ENCODE measurements around the gene TNP1.

Gene TNP1

DNA sequence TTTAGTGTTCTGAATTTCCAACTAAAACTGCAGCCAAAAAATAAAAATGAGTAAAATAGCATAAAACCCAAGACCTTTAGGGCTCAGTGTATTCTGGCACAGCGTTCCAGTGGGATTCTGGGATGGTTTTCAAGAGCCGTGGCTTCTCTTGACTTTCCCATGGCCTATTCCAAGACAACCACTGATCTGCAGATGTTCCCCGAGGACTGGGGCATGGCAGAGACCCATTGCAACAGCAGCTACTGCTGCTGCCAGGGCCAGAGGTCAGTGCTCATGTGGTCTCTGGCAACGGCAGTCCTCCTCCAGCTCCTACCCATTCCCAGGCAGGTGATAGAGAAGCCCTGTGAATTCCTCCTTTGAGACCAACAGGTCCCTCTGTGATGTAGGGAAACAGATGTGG is 26.8 kb downstream of the TNP1 start:
- H3K4me3 ChIP-seq (ENCODE audit: low read depth, low read length) = no peak overlapping the region
- TF ChIP-seq, protein P1, sequence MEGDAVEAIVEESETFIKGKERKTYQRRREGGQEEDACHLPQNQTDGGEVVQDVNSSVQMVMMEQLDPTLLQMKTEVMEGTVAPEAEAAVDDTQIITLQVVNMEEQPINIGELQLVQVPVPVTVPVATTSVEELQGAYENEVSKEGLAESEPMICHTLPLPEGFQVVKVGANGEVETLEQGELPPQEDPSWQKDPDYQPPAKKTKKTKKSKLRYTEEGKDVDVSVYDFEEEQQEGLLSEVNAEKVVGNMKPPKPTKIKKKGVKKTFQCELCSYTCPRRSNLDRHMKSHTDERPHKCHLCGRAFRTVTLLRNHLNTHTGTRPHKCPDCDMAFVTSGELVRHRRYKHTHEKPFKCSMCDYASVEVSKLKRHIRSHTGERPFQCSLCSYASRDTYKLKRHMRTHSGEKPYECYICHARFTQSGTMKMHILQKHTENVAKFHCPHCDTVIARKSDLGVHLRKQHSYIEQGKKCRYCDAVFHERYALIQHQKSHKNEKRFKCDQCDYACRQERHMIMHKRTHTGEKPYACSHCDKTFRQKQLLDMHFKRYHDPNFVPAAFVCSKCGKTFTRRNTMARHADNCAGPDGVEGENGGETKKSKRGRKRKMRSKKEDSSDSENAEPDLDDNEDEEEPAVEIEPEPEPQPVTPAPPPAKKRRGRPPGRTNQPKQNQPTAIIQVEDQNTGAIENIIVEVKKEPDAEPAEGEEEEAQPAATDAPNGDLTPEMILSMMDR (IDR thresholded peaks at IDR 0.05; ENCODE audit: control insufficient read depth, extremely low read depth, insufficient read depth) = no peak
- DNase-seq (ENCODE audit: low read depth) = no peak

DNA sequence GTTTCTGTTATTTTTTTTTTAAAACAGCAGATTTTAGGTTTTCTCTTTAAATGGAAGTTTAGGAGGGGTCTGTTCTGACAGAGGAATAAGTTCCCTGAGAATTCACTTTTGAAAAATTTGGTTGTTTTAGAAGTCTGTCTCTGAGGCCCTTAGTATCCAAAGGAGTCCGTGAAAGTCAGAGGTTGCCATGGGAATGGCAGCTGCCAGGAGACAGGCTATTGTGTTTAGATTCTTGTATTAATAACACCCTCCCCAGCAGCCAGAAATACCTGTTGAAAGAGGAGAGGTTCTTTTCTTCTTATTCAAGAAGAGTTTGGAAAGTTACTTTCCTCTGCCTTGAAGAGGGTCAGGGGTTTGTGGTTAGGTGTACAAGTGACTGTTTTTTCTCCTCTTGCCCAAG is 29.5 kb downstream of the TNP1 start:
- no peak for DNase-seq (ENCODE audit: low read depth)
- H3K4me3 ChIP-seq (ENCODE audit: low read depth, low read length) = no peak overlapping the region
- TF ChIP-seq, protein P1 (IDR thresholded peaks at IDR 0.05; ENCODE audit: control insufficient read depth, extremely low read depth, insufficient read depth) = no peak

DNA sequence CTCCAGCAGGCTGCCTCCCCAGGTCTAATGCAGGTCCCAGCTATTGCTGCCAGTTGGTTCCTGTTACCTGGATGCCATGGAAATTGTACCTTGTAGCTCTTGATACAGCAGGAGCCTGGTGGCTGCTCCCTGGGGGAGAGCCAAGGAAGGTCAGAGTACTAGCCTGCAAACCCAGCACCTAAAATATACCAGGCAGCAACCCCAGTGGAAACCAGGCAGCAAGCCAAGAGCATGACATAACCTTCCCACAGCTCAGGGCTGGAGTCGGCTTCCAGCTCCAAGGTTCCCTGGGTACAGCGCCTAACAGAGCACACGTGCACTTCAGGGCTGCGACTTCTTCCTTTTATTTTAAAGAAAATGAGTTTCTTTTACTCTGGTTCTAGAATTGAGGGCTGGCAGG is 30.3 kb downstream of the TNP1 start:
- TF ChIP-seq, protein P1 (IDR thresholded peaks at IDR 0.05; ENCODE audit: control insufficient read depth, extremely low read depth, insufficient read depth) = no peak
- H3K4me3 ChIP-seq (ENCODE audit: low read depth, low read length) = no peak overlapping the region
- peak; percentile 17 for DNase-seq (ENCODE audit: low read depth)

DNA sequence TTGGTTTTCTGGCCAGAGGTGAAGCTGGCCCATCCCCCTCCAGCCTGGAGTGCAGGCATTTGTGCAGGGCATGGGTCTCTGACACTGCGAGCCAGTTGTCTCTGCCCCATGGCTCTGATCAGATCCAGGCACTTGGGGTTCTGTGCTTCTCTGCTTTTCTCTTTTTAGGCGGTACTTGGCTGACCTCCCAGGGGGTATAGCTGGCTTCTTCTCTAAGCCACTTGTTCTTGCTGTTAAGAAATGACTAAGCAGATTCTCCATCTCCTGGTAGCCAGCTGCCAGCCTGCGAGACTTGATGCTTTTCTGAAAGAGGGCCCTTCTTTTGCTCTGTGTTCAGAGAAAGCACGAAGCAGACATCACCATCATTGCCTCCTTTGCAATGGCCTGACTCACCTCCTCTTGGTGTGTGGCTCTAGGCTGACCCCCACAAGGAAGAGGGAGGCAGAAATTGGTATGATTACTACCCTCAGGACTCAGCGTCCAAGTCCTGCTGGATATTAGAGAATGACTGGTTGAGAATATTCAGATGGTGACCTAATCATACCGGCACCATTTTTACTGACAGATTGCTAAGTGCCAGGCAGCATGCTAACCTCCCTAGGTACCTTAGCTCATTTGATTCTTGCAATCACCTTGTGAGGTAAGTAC is 32.7 kb downstream of the TNP1 start:
- TF ChIP-seq, protein P1 (IDR thresholded peaks at IDR 0.05; ENCODE audit: control insufficient read depth, extremely low read depth, insufficient read depth) = no peak
- DNase-seq (ENCODE audit: low read depth) = no peak
- H3K4me3 ChIP-seq (ENCODE audit: low read depth, low read length) = no peak overlapping the region

DNA sequence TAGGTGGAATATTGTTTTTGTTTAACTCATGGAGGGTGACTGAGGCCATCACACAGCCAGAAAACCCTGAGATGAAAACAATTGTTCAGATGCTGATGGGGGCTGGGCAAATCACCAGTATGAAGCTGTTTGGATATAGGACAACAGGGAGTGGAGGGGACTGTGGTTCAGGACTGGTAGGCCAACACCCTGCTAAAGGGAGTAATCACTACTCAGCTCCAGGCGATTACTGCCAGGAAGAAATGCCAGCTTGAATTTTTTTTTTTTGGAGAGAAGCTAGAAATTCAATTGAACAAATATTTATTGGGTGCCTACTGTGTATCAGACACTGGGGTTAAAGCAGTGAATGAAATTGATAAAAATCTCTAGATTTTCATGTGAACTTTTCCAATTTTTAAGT is 37.4 kb downstream of the TNP1 start:
- H3K4me3 ChIP-seq (ENCODE audit: low read depth, low read length) = no peak overlapping the region
- TF ChIP-seq, protein P1 (IDR thresholded peaks at IDR 0.05; ENCODE audit: control insufficient read depth, extremely low read depth, insufficient read depth) = no peak
- DNase-seq (ENCODE audit: low read depth) = no peak

DNA sequence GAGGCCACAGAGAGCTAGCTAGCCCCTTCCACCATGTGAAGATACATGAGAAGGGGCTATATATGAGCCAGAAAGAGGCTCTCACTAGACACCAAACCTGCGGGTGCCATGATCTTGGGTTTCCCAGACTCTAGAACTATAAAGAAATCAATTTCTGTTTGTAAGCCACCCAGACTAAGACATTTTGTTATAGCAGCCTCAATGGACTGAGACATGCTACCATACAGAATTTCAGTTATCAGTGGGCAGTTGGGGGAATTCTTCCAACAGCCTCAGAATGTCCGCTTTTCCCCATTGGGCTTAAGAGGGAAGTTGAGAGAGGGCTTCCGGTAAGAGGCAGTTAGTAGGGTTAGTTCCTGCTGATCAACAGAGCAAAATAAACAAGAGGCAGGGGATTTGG is 39.2 kb downstream of the TNP1 start:
- TF ChIP-seq, protein P1 (IDR thresholded peaks at IDR 0.05; ENCODE audit: control insufficient read depth, extremely low read depth, insufficient read depth) = no peak
- H3K4me3 ChIP-seq (ENCODE audit: low read depth, low read length) = no peak overlapping the region
- DNase-seq (ENCODE audit: low read depth) = no peak

DNA sequence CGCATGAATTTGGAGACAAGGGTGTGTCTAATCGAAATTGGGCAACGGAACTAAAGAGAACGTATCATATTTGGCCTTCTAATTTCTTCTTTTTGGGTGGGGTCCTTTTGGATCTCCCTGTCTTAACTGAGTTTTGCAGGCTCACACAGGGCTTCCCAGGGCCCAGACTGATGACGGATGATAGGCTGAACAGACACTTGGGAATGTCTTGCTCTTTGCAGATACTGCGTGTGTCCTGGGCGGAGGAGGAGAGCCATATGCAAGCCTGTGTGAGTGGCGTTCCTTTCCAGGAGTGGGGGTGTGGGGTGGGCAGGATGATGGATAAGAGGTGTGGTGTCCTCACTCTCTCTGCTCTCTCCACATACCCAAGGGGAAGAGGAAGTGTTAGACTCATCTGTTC is 40.1 kb downstream of the TNP1 start:
- no peak for DNase-seq (ENCODE audit: low read depth)
- no peak overlapping the region for H3K4me3 ChIP-seq (ENCODE audit: low read depth, low read length)
- TF ChIP-seq, protein P1 (IDR thresholded peaks at IDR 0.05; ENCODE audit: control insufficient read depth, extremely low read depth, insufficient read depth) = no peak

Data from LNCaP clone FGC (cell line).